ENCODE data around the gene LSAMP. TPM values are rescaled to one million over a fixed set of nuclear protein-coding genes. Genes with fewer than 3 reads are reported as not detected.

The LSAMP gene
- total RNA-seq, 1 experiment from 2014 or later, result 5.7 TPM

DNA sequence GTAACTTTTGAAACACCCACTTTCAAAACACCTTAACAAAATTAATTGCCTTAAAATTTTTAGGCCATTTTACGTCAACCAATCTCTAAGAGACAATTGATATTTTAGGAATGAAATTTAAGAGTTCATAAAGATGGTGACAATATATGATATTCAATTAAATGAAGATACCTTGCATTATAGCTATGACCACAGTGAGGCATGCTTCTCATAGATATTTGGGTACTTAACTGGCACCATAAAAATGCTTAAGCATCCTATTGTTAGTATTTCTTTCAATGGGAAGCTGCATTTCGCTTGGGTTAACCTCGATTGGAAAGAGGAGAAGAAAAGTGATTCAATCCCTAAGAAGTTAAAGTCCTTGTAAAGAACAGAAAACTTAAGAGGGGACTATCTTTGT, 613.0 kb downstream of the LSAMP start:
- ATAC-seq (no peak), DNase-seq (ENCODE audit: low spot score) (no peak)
- TF ChIP-seq ZNF423 (CRISPR knock-in tag; IDR thresholded peaks at IDR 0.05) (no peak), ZNF671 (CRISPR knock-in tag; IDR thresholded peaks at IDR 0.05) (no peak), PRRX2 (CRISPR knock-in tag; IDR thresholded peaks at IDR 0.05) (no peak), ATF1 (CRISPR knock-in tag; IDR thresholded peaks at IDR 0.05) (no peak), FOXP4 (CRISPR knock-in tag; IDR thresholded peaks at IDR 0.05) (no peak), NFE2L1 (CRISPR knock-in tag; IDR thresholded peaks at IDR 0.05) (no peak), MXD4 (CRISPR knock-in tag; IDR thresholded peaks at IDR 0.05; ENCODE audit: borderline replicate concordance) (no peak), ZNF219 (CRISPR knock-in tag; IDR thresholded peaks at IDR 0.05; ENCODE audit: borderline replicate concordance) (no peak), CBFB (CRISPR knock-in tag; IDR thresholded peaks at IDR 0.05; ENCODE audit: low read depth) (no peak)
- TF ChIP-seq, protein P1, sequence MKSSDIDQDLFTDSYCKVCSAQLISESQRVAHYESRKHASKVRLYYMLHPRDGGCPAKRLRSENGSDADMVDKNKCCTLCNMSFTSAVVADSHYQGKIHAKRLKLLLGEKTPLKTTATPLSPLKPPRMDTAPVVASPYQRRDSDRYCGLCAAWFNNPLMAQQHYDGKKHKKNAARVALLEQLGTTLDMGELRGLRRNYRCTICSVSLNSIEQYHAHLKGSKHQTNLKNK (CRISPR knock-in tag; IDR thresholded peaks at IDR 0.05), result no peak
- TF ChIP-seq, protein P2, sequence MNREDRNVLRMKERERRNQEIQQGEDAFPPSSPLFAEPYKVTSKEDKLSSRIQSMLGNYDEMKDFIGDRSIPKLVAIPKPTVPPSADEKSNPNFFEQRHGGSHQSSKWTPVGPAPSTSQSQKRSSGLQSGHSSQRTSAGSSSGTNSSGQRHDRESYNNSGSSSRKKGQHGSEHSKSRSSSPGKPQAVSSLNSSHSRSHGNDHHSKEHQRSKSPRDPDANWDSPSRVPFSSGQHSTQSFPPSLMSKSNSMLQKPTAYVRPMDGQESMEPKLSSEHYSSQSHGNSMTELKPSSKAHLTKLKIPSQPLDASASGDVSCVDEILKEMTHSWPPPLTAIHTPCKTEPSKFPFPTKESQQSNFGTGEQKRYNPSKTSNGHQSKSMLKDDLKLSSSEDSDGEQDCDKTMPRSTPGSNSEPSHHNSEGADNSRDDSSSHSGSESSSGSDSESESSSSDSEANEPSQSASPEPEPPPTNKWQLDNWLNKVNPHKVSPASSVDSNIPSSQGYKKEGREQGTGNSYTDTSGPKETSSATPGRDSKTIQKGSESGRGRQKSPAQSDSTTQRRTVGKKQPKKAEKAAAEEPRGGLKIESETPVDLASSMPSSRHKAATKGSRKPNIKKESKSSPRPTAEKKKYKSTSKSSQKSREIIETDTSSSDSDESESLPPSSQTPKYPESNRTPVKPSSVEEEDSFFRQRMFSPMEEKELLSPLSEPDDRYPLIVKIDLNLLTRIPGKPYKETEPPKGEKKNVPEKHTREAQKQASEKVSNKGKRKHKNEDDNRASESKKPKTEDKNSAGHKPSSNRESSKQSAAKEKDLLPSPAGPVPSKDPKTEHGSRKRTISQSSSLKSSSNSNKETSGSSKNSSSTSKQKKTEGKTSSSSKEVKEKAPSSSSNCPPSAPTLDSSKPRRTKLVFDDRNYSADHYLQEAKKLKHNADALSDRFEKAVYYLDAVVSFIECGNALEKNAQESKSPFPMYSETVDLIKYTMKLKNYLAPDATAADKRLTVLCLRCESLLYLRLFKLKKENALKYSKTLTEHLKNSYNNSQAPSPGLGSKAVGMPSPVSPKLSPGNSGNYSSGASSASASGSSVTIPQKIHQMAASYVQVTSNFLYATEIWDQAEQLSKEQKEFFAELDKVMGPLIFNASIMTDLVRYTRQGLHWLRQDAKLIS (CRISPR knock-in tag; IDR thresholded peaks at IDR 0.05; ENCODE audit: borderline replicate concordance), result no peak
- Mint-ChIP-seq H3K4me3 (no peak overlapping the region), H3K27ac (no peak overlapping the region), H3K4me1 (peaks cover 24% of the 10 kb centered on the region), H3K27me3 (ENCODE audit: low read depth) (no peaks in the 10 kb centered on the region), H3K36me3 (no peaks in the 10 kb centered on the region), H3K9me3 (no peaks in the 10 kb centered on the region)
- ChIA-PET CTCF (interaction anchor here (1.0 to 3.2 kb wide), 6 partner anchors 10 to 105 kb away, joined by 3 to 21 read pairs (median 3); no protein-coding TSS in a partner anchor), POLR2A (no interaction called here)

DNA sequence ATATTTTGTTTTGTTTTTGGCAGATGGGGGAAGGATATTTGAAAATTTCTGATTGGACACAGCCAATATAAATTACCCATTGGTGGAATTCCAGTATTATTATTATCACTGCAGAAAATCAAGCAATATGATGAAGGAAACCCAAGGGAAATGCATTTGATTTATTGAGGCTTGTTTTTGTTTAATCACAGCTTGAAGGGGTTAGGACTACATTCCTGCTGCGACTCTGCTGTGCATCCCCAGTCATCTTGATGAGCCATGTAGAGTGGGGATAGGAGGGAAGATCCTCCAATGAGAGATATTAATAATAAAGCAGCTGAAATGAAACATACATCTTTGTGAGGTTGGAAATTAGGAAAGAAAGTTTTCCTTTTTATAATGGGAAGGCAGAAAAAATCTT, 613.4 kb downstream of the LSAMP start:
- Mint-ChIP-seq H3K27ac (no peak overlapping the region), H3K4me1 (peaks cover 24% of the 10 kb centered on the region), H3K4me3 (no peak overlapping the region), H3K27me3 (ENCODE audit: low read depth) (no peaks in the 10 kb centered on the region), H3K9me3 (no peaks in the 10 kb centered on the region), H3K36me3 (no peaks in the 10 kb centered on the region)
- TF ChIP-seq GABPB1 (CRISPR knock-in tag; IDR thresholded peaks at IDR 0.05) (no peak), ATF1 (CRISPR knock-in tag; IDR thresholded peaks at IDR 0.05) (no peak), GRHL2 (CRISPR knock-in tag; IDR thresholded peaks at IDR 0.05; ENCODE audit: insufficient replicate concordance, severe bottlenecking) (no peak), USF1 (CRISPR knock-in tag; IDR thresholded peaks at IDR 0.05) (no peak), NR2C2 (CRISPR knock-in tag; IDR thresholded peaks at IDR 0.05) (no peak), IRF1 (CRISPR knock-in tag; IDR thresholded peaks at IDR 0.05) (no peak)
- TF ChIP-seq, protein P3, sequence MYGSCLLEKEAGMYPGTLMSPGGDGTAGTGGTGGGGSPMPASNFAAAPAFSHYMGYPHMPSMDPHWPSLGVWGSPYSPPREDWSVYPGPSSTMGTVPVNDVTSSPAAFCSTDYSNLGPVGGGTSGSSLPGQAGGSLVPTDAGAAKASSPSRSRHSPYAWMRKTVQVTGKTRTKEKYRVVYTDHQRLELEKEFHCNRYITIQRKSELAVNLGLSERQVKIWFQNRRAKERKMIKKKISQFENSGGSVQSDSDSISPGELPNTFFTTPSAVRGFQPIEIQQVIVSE (CRISPR knock-in tag; IDR thresholded peaks at IDR 0.05; ENCODE audit: borderline replicate concordance), result no peak
- no peak for DNase-seq (ENCODE audit: low spot score)
- no peak for ATAC-seq
- ChIA-PET CTCF (interaction anchor here (1.0 to 3.2 kb wide), 6 partner anchors 9 to 105 kb away, joined by 3 to 21 read pairs (median 4); no protein-coding TSS in a partner anchor), POLR2A (no interaction called here)
